Mononuclear cell (primary cell): ENCODE data around the gene C2orf76. TPM values are rescaled to one million over a fixed set of nuclear protein-coding genes. Genes with fewer than 3 reads are reported as not detected.
A peak's percentile ranks its signal among the peaks of the same experiment; 100 is the strongest.

ENCODE experiments used
- H3K27me3 ChIP-seq: 2 replicates; pipeline ENCODE4 v1.6.0; 2011; ENCODE audit warnings: low read length, control low read depth; ENCODE audit not compliant: insufficient read depth
- H3K4me1 ChIP-seq: 2 replicates; pipeline ENCODE4 v1.5.1; 2011; ENCODE audit warnings: mild to moderate bottlenecking, low read length, control low read depth; ENCODE audit not compliant: insufficient read depth
- H3K4me3 ChIP-seq: 2 replicates; pipeline ENCODE4 v1.5.1; 2011; ENCODE audit warnings: mild to moderate bottlenecking, low read length, moderate library complexity
- H3K9me3 ChIP-seq: 2 replicates; pipeline ENCODE4 v1.5.1; 2011; ENCODE audit warnings: low read depth, mild to moderate bottlenecking, control low read depth, low read length
- total RNA-seq: library from RNA; depleted of rRNA; stranded (reverse); fragments of >200 nt; gene quantifications from one replicate; pipeline ENCODE4 v1.2.3, GENCODE V29; 2012

The C2orf76 gene
- total RNA-seq, 1 donor = 4.8 TPM

- H3K9me3 ChIP-seq = no peaks in the 10 kb centered on the region
- H3K4me3 ChIP-seq = peak overlapping the region; percentile 87
- no peaks in the 10 kb centered on the region for H3K27me3 ChIP-seq
- H3K4me1 ChIP-seq = peaks cover 50% of the 10 kb centered on the region
These were observed 429 bp downstream of the C2orf76 start for GRCh38 chr2:119366161-119366648.

- Histone ChIP-seq H3K27me3 (no peaks in the 10 kb centered on the region), H3K4me3 (peak overlapping the region; percentile 87), H3K4me1 (peaks cover 50% of the 10 kb centered on the region), H3K9me3 (no peaks in the 10 kb centered on the region)
These were observed 1.2 kb downstream of the C2orf76 start for GRCh38 chr2:119365436-119365835.

- H3K4me3 ChIP-seq = no peak overlapping the region
- peaks cover 50% of the 10 kb centered on the region for H3K4me1 ChIP-seq
- H3K27me3 ChIP-seq = no peaks in the 10 kb centered on the region
- H3K9me3 ChIP-seq = no peaks in the 10 kb centered on the region
These were observed 1.8 kb downstream of the C2orf76 start for GRCh38 chr2:119364798-119365197.

GRCh38 chr2:119360423-119360966, 6.1 kb downstream of the C2orf76 start:
- no peak overlapping the region for H3K4me3 ChIP-seq

DNA sequence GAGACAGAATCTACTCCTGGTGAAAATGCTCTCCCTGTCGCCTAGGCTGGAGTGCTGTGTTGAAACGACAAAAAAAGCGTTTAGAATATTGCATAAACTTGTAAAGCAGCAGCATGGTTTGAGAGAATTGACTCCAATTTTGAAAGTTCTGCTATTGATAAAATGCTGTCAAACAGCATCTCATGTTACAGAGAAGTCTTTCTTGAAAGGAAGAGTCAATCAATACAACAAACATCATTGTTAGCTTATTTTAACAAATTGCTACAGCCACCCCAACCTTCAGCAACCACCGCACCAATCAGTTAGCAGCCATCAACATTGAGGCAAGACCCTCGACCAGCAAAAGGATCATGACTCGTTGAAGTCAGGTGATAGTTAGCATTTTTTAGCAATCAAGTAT, 6.9 kb downstream of the C2orf76 start:
- no peaks in the 10 kb centered on the region for H3K27me3 ChIP-seq
- no peak overlapping the region for H3K4me3 ChIP-seq
- no peaks in the 10 kb centered on the region for H3K9me3 ChIP-seq
- H3K4me1 ChIP-seq = peaks cover 29% of the 10 kb centered on the region

More at GRCh38 chr2:119360423-119360966, 6.1 kb downstream of the C2orf76 start:
- Histone ChIP-seq H3K4me1 (peaks cover 31% of the 10 kb centered on the region), H3K9me3 (no peaks in the 10 kb centered on the region), H3K27me3 (no peaks in the 10 kb centered on the region)

DNA sequence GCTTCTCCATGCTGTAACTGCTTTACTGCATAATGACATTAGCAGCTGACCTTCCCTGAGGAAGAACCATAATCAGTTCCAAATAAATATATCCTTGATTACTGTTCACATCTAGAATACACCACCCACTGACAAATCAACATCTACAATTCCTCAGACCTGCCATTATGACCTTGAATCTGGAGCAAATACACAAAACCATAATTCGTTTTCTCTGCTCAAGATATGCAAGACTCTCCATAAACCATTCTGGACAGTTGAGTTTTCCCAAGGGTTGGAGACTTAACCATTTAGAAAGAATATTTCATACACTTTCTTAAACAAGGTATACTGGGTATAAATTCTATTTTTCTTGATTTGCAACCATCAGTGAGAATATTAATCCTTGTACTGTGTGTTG, 11.8 kb downstream of the C2orf76 start:
- no peak overlapping the region for H3K4me3 ChIP-seq
- H3K27me3 ChIP-seq = no peaks in the 10 kb centered on the region
- no peaks in the 10 kb centered on the region for H3K9me3 ChIP-seq
- H3K4me1 ChIP-seq = peaks cover 17% of the 10 kb centered on the region

DNA sequence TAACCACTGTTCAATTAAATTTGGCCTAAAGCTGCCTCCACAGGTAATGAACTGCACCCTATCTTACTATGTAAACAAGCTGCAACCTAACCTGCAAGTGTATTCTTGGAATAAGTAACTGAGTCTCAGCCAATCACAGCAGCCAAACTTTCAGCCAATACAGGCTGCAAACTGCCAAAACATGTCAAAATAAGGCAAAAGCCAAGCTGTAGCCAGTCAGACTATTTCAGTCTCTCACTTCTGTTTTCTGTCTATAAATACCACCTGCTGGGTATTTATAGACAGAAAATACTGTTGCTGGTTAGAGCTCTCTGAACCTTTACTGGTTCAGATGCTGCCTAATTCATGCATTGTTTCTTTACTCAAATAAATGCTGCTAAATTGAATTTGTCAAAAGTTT, 14.3 kb downstream of the C2orf76 start:
- H3K4me3 ChIP-seq = no peak overlapping the region
- H3K9me3 ChIP-seq = no peaks in the 10 kb centered on the region
- H3K4me1 ChIP-seq = peaks cover 17% of the 10 kb centered on the region
- no peaks in the 10 kb centered on the region for H3K27me3 ChIP-seq

GRCh38 chr2:119350311-119350998, 16.2 kb downstream of the C2orf76 start:
- no peaks in the 10 kb centered on the region for H3K9me3 ChIP-seq
- peaks cover 8% of the 10 kb centered on the region for H3K4me1 ChIP-seq
- no peak overlapping the region for H3K4me3 ChIP-seq
- no peaks in the 10 kb centered on the region for H3K27me3 ChIP-seq

- no peak overlapping the region for H3K4me3 ChIP-seq
- H3K27me3 ChIP-seq = no peaks in the 10 kb centered on the region
- no peaks in the 10 kb centered on the region for H3K9me3 ChIP-seq
- peaks cover 3% of the 10 kb centered on the region for H3K4me1 ChIP-seq
These were observed 17.3 kb downstream of the C2orf76 start for GRCh38 chr2:119349289-119349688.

DNA sequence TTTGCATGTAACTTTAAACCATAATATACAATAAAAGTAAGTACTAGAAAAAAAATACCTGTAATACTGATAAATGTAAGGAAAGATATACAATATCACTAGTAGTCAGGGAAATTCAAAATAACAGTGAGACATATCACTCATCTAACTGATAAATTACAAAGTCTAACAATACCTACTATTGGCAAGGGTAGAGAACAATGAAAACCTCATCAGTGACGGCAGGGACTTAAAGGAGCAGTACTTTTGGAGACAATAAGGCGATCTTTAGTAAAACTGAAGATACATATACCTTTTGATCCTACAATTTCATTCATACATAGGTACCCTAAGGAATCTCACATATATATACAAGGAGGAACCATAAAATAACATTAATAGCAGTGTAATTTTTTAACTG, 24.9 kb downstream of the C2orf76 start:
- Histone ChIP-seq H3K9me3 (no peaks in the 10 kb centered on the region), H3K4me1 (peaks cover 26% of the 10 kb centered on the region), H3K4me3 (no peak overlapping the region), H3K27me3 (no peaks in the 10 kb centered on the region)

GRCh38 chr2:119339562-119339923, 27.1 kb downstream of the C2orf76 start:
- Histone ChIP-seq H3K9me3 (no peaks in the 10 kb centered on the region), H3K27me3 (no peaks in the 10 kb centered on the region), H3K4me3 (no peak overlapping the region), H3K4me1 (peaks cover 26% of the 10 kb centered on the region)

GRCh38 chr2:119338826-119339561, 27.6 kb downstream of the C2orf76 start:
- H3K4me1 ChIP-seq = peaks cover 26% of the 10 kb centered on the region
- no peaks in the 10 kb centered on the region for H3K27me3 ChIP-seq
- no peaks in the 10 kb centered on the region for H3K9me3 ChIP-seq
- H3K4me3 ChIP-seq = no peak overlapping the region

DNA sequence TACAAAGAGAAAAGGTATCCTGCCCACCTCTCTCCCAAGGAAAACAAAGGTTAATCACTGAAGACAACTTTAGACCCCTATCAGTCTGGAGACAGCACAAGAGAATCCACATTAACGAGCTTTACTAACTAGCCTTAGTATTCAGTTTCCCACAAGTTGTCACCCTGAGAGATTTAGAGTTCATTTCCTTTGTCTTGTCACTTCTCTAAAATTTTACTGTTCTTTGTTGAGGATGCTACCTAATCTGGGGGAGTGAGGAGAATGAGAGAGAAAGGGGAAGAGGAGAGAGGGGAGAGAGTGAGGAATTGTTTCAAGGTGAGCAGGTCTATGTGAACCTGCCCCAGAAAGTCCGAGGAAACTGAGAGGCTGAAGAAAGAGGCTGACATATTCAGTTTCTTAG, 28.4 kb downstream of the C2orf76 start:
- no peaks in the 10 kb centered on the region for H3K9me3 ChIP-seq
- no peak overlapping the region for H3K4me3 ChIP-seq
- peaks cover 26% of the 10 kb centered on the region for H3K4me1 ChIP-seq
- H3K27me3 ChIP-seq = no peaks in the 10 kb centered on the region

- Histone ChIP-seq H3K27me3 (no peaks in the 10 kb centered on the region), H3K9me3 (no peaks in the 10 kb centered on the region), H3K4me1 (peaks cover 26% of the 10 kb centered on the region), H3K4me3 (no peak overlapping the region)
These were observed 28.9 kb downstream of the C2orf76 start for GRCh38 chr2:119337749-119338148.

DNA sequence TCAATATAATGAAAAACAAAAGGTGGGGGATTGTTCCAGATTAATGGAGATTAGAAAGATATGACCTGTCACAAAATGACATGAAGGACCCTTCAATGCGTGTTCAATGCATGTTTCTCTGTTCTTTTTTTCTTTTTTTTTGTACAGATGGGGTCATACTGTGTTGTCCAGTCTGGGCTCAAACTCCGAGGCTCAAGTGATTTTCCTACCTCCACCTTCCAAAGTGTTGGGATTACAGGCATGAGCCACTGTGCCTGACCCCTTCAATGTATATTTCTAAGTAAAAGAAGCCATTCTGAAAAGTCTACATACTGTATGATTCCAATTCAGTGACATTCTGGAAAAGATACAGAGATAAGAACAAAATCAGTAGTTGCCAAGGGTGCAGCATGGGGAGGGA, 32.8 kb downstream of the C2orf76 start:
- H3K4me1 ChIP-seq = peaks cover 14% of the 10 kb centered on the region
- no peaks in the 10 kb centered on the region for H3K9me3 ChIP-seq
- H3K4me3 ChIP-seq = no peak overlapping the region

More for the DNA sequence above, 32.8 kb downstream of the C2orf76 start:
- H3K27me3 ChIP-seq = no peaks in the 10 kb centered on the region
